Gastroesophageal sphincter (tissue), 4 donors: ENCODE data around the gene SAMD4B. TPM values are rescaled to one million over a fixed set of nuclear protein-coding genes. Genes with fewer than 3 reads are reported as not detected.

ENCODE experiments used
- ATAC-seq: fragments of 150-250 bp; one replicate; pipeline ENCODE4 v1.9.1; 2016; ENCODE audit warnings: mild to moderate bottlenecking, moderate library complexity
- H3K27ac ChIP-seq, 4 donors: fragments of 200-600 bp; sonication (generic) in 3 of 4; 1 replicate in 3 of 4; 2 replicates in 1 of 4; pipeline ENCODE4 v1.5.1; 2016 to 2019
- H3K27me3 ChIP-seq: fragments of 200-600 bp; sonication (generic); one replicate; pipeline ENCODE4 v1.5.1; 2019
- H3K36me3 ChIP-seq, 2 donors: fragments of 200-600 bp; sonication (generic); one replicate each; pipeline ENCODE4 v1.5.1; 2019; ENCODE audit warnings: control low read depth in 1 of 2
- H3K4me1 ChIP-seq, 3 donors: fragments of 200-600 bp; sonication (generic); 1 replicate in 2 of 3; 2 replicates in 1 of 3; pipeline ENCODE4 v1.5.1; 2016 to 2019; ENCODE audit warnings: control low read depth in 2 of 3
- H3K4me3 ChIP-seq, 2 donors: fragments of 200-600 bp; sonication (generic); one replicate each; pipeline ENCODE4 v1.5.1; 2019; ENCODE audit warnings: mild to moderate bottlenecking in 1 of 2, moderate library complexity in 1 of 2
- H3K9me3 ChIP-seq, 3 donors: fragments of 200-600 bp; sonication (generic); one replicate each; pipeline ENCODE4 v1.5.1; 2017 to 2019; ENCODE audit warnings: control low read depth in 2 of 3
- CTCF ChIP-seq, 4 experiments: fragments of 200-600 bp in 2 of 4; fragments of 450-650 bp in 2 of 4; sonication (generic) in 1 of 4; IDR thresholded peaks; one replicate each; pipeline ENCODE4 v1.5.1; 2017 to 2019; ENCODE audit warnings: antibody characterized with exemption in 4 of 4, mild to moderate bottlenecking in 2 of 4, moderate library complexity in 2 of 4
- EP300 ChIP-seq: sonication (generic); formaldehyde crosslinking; IDR thresholded peaks from one replicate; pipeline ENCODE4 v1.6.1; 2017; ENCODE audit warnings: antibody characterized with exemption, mild to moderate bottlenecking
- POLR2A ChIP-seq, 2 donors: fragments of 450-650 bp; IDR thresholded peaks; one replicate each; pipeline ENCODE4 v1.6.1; 2017; ENCODE audit warnings: antibody characterized with exemption in 2 of 2, mild to moderate bottlenecking in 2 of 2, moderate library complexity in 1 of 2
- POLR2AphosphoS5 ChIP-seq: sonication (generic); formaldehyde crosslinking; IDR thresholded peaks from one replicate; pipeline ENCODE4 v1.6.1; 2017; ENCODE audit warnings: antibody characterized with exemption
- WGBS, 2 donors: methylation state at CpG; one replicate each; pipeline ENCODE4 v1.1.5; 2018; ENCODE audit warnings: low coverage in 1 of 2; 5-methylcytosine and 5-hydroxymethylcytosine counted together
- total RNA-seq, 4 donors: library from RNA; depleted of rRNA; stranded (reverse); fragments of >200 nt; gene quantifications; one replicate each; pipeline ENCODE4 v1.1.0, GENCODE V29; 2016

SAMD4B gene
- total RNA-seq, 4 donors from 2014 or later: 68.2 to 121 (median 92.8) TPM

DNA sequence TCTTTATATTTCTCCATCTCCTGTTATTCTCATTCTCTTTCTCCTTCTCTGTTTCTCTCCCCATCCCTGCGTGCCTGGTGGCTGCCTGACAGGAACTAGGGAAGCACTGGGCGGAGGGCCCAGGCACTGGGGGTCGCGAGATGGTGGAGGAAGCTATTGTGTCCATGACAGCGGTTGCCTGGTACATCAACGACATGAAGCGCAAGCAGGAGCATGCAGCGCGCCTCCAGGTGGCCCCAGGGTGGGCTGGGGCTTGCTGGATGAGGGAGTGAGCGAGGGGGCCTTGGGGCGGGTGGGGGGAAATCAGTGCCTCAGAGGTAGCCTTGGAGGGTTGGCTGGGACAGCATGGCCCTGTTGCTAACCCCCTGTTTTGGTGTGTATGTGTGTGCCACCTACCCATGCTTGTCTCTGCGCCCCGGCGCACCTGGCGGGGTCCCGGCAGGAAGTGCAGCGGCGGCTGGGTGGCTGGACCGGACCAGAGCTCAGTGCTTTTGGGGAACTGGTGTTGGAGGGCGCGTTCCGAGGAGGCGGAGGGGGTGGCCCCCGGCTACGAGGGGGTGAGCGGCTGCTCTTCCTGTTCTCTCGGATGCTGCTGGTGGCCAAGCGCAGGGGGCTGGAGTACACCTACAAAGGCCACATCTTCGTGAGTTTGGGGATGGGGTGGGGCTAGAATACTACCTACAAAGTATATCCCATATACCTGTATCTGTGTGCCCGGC is 75.4 kb downstream of the SAMD4B start:
- peaks cover 0 to 66% of the 10 kb centered on the region in 2 donors for H3K36me3 ChIP-seq
- no peaks in the 10 kb centered on the region for H3K27me3 ChIP-seq
- TF ChIP-seq CTCF (IDR thresholded peaks at IDR 0.05) (no peak), POLR2A (IDR thresholded peaks at IDR 0.05) (no peak), EP300 (no peak), POLR2AphosphoS5 (no peak)
- 83% methylated on average over 1 of the region's 30 CpGs; no CpG with 5 or more reads in 1 of the 2 donors for whole genome bisulfite sequencing, 2 donors
- peaks cover 0 to 43% (median 19%) of the 10 kb centered on the region in 3 donors for H3K4me1 ChIP-seq
- no peak for ATAC-seq
- H3K27ac ChIP-seq: peak overlapping the region in 1 of 4 donors; percentile 100
- no peaks in the 10 kb centered on the region for H3K9me3 ChIP-seq
- no peak overlapping the region for H3K4me3 ChIP-seq

DNA sequence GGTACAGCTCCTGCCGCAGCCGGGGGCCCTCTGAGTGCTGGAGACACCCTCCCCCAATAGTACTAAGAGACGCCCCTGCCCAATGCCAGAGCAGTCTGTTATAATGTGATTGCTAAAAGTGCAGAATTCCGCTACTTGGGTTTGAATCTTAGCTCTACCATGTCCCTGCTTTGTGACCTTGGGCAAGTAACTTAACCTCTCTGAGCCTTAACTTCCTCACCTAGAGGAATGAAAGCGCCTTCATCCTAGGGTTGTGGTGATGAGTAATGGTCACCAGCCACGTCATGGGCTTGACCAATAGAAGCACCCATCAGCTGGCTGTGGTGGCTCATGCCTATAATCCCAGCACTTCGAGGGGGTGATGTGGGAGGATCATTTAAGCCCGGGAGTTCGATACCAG is 76.8 kb downstream of the SAMD4B start:
- Histone ChIP-seq H3K36me3 (peaks cover 0 to 80% of the 10 kb centered on the region in 2 donors), H3K4me1 (peaks cover 0 to 39% (median 18%) of the 10 kb centered on the region in 3 donors), H3K27me3 (no peaks in the 10 kb centered on the region), H3K9me3 (no peaks in the 10 kb centered on the region), H3K27ac (no peak overlapping the region), H3K4me3 (no peak overlapping the region)
- 88% methylated on average over 4 of the region's 9 CpGs; no CpG with 5 or more reads in 1 of the 2 donors for WGBS, 2 donors
- TF ChIP-seq POLR2AphosphoS5: no peak
- no peak for TF ChIP-seq CTCF (IDR thresholded peaks at IDR 0.05)
- TF ChIP-seq POLR2A (IDR thresholded peaks at IDR 0.05): no peak
- TF ChIP-seq EP300: no peak
- ATAC-seq: no peak

GRCh38 chr19:39420769-39421168 is 78.5 kb downstream of the SAMD4B start:
- Histone ChIP-seq H3K9me3 (no peaks in the 10 kb centered on the region), H3K27ac (no peak overlapping the region), H3K4me1 (peaks cover 0 to 21% (median under 1%) of the 10 kb centered on the region in 3 donors), H3K27me3 (no peaks in the 10 kb centered on the region), H3K4me3 (no peak overlapping the region), H3K36me3 (peaks cover 0 to 91% of the 10 kb centered on the region in 2 donors)
- no peak for TF ChIP-seq POLR2A (IDR thresholded peaks at IDR 0.05)
- no peak for TF ChIP-seq EP300
- no peak for TF ChIP-seq CTCF (IDR thresholded peaks at IDR 0.05)
- TF ChIP-seq POLR2AphosphoS5: no peak
- ATAC-seq: no peak
- WGBS, 2 donors: 80% methylated on average over 1 of the region's 15 CpGs; no CpG with 5 or more reads in 1 of the 2 donors

DNA sequence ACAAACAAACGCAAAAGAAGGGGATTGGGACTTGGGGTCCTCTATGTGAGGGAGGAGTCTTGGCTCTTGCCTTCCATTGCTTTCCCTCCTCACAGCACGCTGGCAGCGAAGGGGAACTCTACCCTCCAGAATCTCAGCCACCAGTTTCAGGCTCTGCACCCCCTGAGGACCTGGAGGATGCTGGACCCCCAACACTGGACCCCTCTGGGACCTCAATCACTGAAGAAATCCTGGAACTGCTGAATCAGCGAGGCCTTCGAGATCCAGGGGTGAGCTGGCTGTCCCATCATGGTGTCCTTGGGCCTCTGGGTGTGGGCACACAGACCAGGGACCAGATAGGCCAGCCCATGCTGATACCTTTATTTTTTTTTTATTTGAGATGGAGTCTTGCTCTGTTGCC is 79.8 kb downstream of the SAMD4B start:
- H3K36me3 ChIP-seq: peaks cover 0 to 81% of the 10 kb centered on the region in 2 donors

More for the DNA sequence above, 79.8 kb downstream of the SAMD4B start:
- H3K4me1 ChIP-seq: peaks cover 0 to 9% (median 0%) of the 10 kb centered on the region in 3 donors
- no peak overlapping the region for H3K27ac ChIP-seq
- H3K27me3 ChIP-seq: no peaks in the 10 kb centered on the region
- no peak overlapping the region for H3K4me3 ChIP-seq
- no peaks in the 10 kb centered on the region for H3K9me3 ChIP-seq
- WGBS, 2 donors: 63% methylated on average over 1 of the region's 5 CpGs; no CpG with 5 or more reads in 1 of the 2 donors
- ATAC-seq: no peak
- no peak for TF ChIP-seq POLR2A (IDR thresholded peaks at IDR 0.05)
- TF ChIP-seq POLR2AphosphoS5: no peak
- no peak for TF ChIP-seq EP300
- no peak for TF ChIP-seq CTCF (IDR thresholded peaks at IDR 0.05)
